CD14-positive monocyte (primary cell): ENCODE results near the gene WDFY4. TPM values are rescaled to one million over a fixed set of nuclear protein-coding genes. Genes with fewer than 3 reads are reported as not detected.

Source experiments
- DNase-seq, 3 donors: peaks; one replicate each; pipeline ENCODE4 v3.0.0-alpha.2; 2011 to 2022
- H2AFZ ChIP-seq: 2 replicates; pipeline ENCODE4 v1.6.0; 2012; ENCODE audit warnings: mild to moderate bottlenecking, low read depth, low read length, inconsistent platforms; ENCODE audit not compliant: insufficient read depth, poor library complexity, severe bottlenecking
- H3K27ac ChIP-seq, 2 donors: 1 replicate in 1 of 2; 2 replicates in 1 of 2; pipeline ENCODE4 v1.5.1; 2012 to 2013; ENCODE audit warnings: low read length in 2 of 2, control low read depth in 1 of 2, inconsistent platforms in 1 of 2, low read depth in 1 of 2, mild to moderate bottlenecking in 1 of 2
- H3K27me3 ChIP-seq, 2 donors: one replicate each; pipeline versions ENCODE4 v1.6.0 to v1.6.1; 2011 to 2013; ENCODE audit warnings: low read length in 2 of 2; ENCODE audit not compliant: control insufficient read depth in 2 of 2, insufficient read depth in 2 of 2
- H3K36me3 ChIP-seq, 2 donors: replicated peaks in 1 of 2; 1 replicate in 1 of 2; 2 replicates in 1 of 2; pipeline versions ENCODE4 v1.5.1 to v1.6.1; 2012 to 2013; ENCODE audit warnings: low read length in 2 of 2, control low read depth in 1 of 2, inconsistent platforms in 1 of 2, mild to moderate bottlenecking in 1 of 2; ENCODE audit not compliant: insufficient read depth in 2 of 2, control insufficient read depth in 1 of 2
- H3K4me1 ChIP-seq, 2 donors: 1 replicate in 1 of 2; 2 replicates in 1 of 2; pipeline versions ENCODE4 v1.5.1 to v1.6.1; 2012 to 2013; ENCODE audit warnings: low read length in 2 of 2, control low read depth in 1 of 2, inconsistent platforms in 1 of 2, mild to moderate bottlenecking in 1 of 2, moderate library complexity in 1 of 2; ENCODE audit not compliant: insufficient read depth in 2 of 2, control insufficient read depth in 1 of 2
- H3K4me2 ChIP-seq: replicated peaks from 2 replicates; pipeline ENCODE3; 2012; ENCODE audit warnings: low read length, moderate library complexity, mild to moderate bottlenecking; ENCODE audit not compliant: poor library complexity, severe bottlenecking; ENCODE audit errors: extremely low read depth
- H3K4me3 ChIP-seq, 3 experiments: fragments of 200-600 bp in 1 of 3; sonication (generic) in 1 of 3; replicated peaks in 1 of 3; 1 replicate in 2 of 3; 2 replicates in 1 of 3; pipeline ENCODE4 v1.5.1; 2011 to 2013; ENCODE audit warnings: low read length in 3 of 3, mild to moderate bottlenecking in 3 of 3, control low read depth in 2 of 3, low read depth in 2 of 3, inconsistent platforms in 1 of 3, moderate library complexity in 1 of 3
- H3K79me2 ChIP-seq: 2 replicates; pipeline ENCODE4 v1.6.0; 2012; ENCODE audit warnings: mild to moderate bottlenecking, control low read depth, inconsistent platforms, low read length, moderate library complexity; ENCODE audit not compliant: insufficient read depth
- H3K9ac ChIP-seq: 2 replicates; pipeline ENCODE4 v1.6.0; 2017; ENCODE audit warnings: low read length, mild to moderate bottlenecking; ENCODE audit not compliant: insufficient read depth, poor library complexity, severe bottlenecking
- H3K9me3 ChIP-seq, 2 donors: replicated peaks in 1 of 2; 1 replicate in 1 of 2; 2 replicates in 1 of 2; pipeline versions ENCODE4 v1.5.1 to v1.6.1; 2012 to 2013; ENCODE audit warnings: low read length in 2 of 2, control low read depth in 1 of 2; ENCODE audit not compliant: control insufficient read depth in 1 of 2, insufficient read depth in 1 of 2
- H4K20me1 ChIP-seq: 2 replicates; pipeline ENCODE4 v1.6.0; 2012; ENCODE audit warnings: mild to moderate bottlenecking, low read length, control low read depth, moderate library complexity; ENCODE audit not compliant: insufficient read depth
- H3K27ac Mint-ChIP-seq, 7 donors: one replicate each; pipeline ENCODE4 v1.8.0; 2020; ENCODE audit warnings: mild to moderate bottlenecking in 7 of 7, mixed read lengths in 7 of 7, moderate library complexity in 6 of 7, inconsistent platforms in 2 of 7
- H3K27me3 Mint-ChIP-seq, 3 donors: one replicate each; pipeline ENCODE4 v1.8.0; 2021 to 2022; ENCODE audit warnings: low read depth in 3 of 3, mild to moderate bottlenecking in 3 of 3, mixed read lengths in 3 of 3, moderate library complexity in 3 of 3, inconsistent platforms in 1 of 3
- H3K36me3 Mint-ChIP-seq, 2 donors: one replicate each; pipeline ENCODE4 v1.8.0; 2020; ENCODE audit warnings: mixed read lengths in 2 of 2, inconsistent platforms in 1 of 2, mild to moderate bottlenecking in 1 of 2
- H3K4me1 Mint-ChIP-seq: one replicate; pipeline ENCODE4 v1.8.0; 2020; ENCODE audit warnings: mild to moderate bottlenecking, mixed read lengths
- H3K4me3 Mint-ChIP-seq, 2 donors: one replicate each; pipeline ENCODE4 v1.8.0; 2020; ENCODE audit warnings: mild to moderate bottlenecking in 2 of 2, mixed read lengths in 2 of 2, moderate library complexity in 1 of 2
- H3K9me3 Mint-ChIP-seq, 7 donors: one replicate each; pipeline ENCODE4 v1.8.0; 2020 to 2022; ENCODE audit warnings: mixed read lengths in 7 of 7, mild to moderate bottlenecking in 6 of 7, moderate library complexity in 6 of 7, inconsistent platforms in 2 of 7
- WGBS: methylation state at CpG from one replicate; pipeline ENCODE4 v1.1.5; 2013; ENCODE audit warnings: missing lambda C conversion rate; ENCODE audit not compliant: insufficient coverage; 5-methylcytosine and 5-hydroxymethylcytosine counted together
- intact Hi-C, 2 donors: fragments of 100-400 bp; cut with micrococcal nuclease; formaldehyde crosslinking; loops; one replicate each; pipeline versions ENCODE4 v1.15.0 to v1.15.1; 2023
- polyA plus RNA-seq, 3 donors: library from polyadenylated mRNA; depleted of rRNA in 1 of 3; unstranded in 2 of 3; stranded (reverse) in 1 of 3; fragments of 300-500 nt in 2 of 3; fragments of >200 nt in 1 of 3; fragmentation: Illumina TruSeq in 2 of 3; gene quantifications; 1 replicate in 2 of 3; 2 replicates in 1 of 3; pipeline ENCODE4 v1.2.3, GENCODE V29; 2012 to 2021
- TF ChIP-seq, protein P1 (sequence below): fragments of 200-600 bp; IDR thresholded peaks from one replicate; pipeline ENCODE4 v1.8.0; 2022; ENCODE audit warnings: antibody characterized with exemption, mild to moderate bottlenecking

The WDFY4 gene
- polyA plus RNA-seq, 3 donors, result 7.5 to 36.1 (median 9.8) TPM

DNA sequence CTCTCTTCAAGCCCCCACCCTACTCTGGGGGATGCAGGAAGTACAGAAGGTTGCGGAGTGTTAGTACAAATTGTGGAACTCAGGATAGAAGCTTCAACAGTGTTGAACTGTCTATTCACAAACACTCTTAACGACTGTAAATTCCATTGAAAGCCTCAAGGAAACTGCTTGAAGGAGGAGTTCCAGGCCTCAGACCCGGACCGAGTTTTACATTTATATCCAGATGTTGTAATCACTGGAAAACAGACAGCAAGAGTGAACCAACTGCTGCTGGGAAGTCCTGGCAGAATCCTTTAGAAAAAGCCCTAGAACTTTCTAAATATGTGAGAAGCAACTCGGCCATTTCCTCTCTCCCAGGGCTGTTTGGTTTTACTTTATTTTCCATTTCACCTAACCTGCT lies 339.1 kb downstream of the WDFY4 start:
- TF ChIP-seq, protein P1, sequence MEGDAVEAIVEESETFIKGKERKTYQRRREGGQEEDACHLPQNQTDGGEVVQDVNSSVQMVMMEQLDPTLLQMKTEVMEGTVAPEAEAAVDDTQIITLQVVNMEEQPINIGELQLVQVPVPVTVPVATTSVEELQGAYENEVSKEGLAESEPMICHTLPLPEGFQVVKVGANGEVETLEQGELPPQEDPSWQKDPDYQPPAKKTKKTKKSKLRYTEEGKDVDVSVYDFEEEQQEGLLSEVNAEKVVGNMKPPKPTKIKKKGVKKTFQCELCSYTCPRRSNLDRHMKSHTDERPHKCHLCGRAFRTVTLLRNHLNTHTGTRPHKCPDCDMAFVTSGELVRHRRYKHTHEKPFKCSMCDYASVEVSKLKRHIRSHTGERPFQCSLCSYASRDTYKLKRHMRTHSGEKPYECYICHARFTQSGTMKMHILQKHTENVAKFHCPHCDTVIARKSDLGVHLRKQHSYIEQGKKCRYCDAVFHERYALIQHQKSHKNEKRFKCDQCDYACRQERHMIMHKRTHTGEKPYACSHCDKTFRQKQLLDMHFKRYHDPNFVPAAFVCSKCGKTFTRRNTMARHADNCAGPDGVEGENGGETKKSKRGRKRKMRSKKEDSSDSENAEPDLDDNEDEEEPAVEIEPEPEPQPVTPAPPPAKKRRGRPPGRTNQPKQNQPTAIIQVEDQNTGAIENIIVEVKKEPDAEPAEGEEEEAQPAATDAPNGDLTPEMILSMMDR, result no peak
- no peaks in the 10 kb centered on the region for H3K27me3 ChIP-seq
- H3K4me3 Mint-ChIP-seq, result no peak overlapping the region
- 56% methylated on average over 3 of the region's 5 CpGs for WGBS
- H2AFZ ChIP-seq, result no peak overlapping the region
- H4K20me1 ChIP-seq, result no peaks in the 10 kb centered on the region
- no peaks in the 10 kb centered on the region for H3K36me3 ChIP-seq
- H3K27me3 Mint-ChIP-seq, result peaks cover 0 to 3% (median 3%) of the 10 kb centered on the region in 3 donors
- DNase-seq, result no peak
- peaks cover 0 to 5% (median 2%) of the 10 kb centered on the region in 7 donors for H3K9me3 Mint-ChIP-seq
- H3K4me2 ChIP-seq, result no peak overlapping the region
- H3K4me3 ChIP-seq, result no peak overlapping the region
- intact Hi-C loops, result no loop called here
- no peak overlapping the region for H3K27ac ChIP-seq
- H3K9ac ChIP-seq, result no peak overlapping the region
- H3K4me1 Mint-ChIP-seq, result peaks cover 2% of the 10 kb centered on the region
- H3K79me2 ChIP-seq, result no peaks in the 10 kb centered on the region
- H3K36me3 Mint-ChIP-seq, result no peaks in the 10 kb centered on the region
- H3K27ac Mint-ChIP-seq, result no peak overlapping the region
- no peaks in the 10 kb centered on the region for H3K9me3 ChIP-seq
- no peaks in the 10 kb centered on the region for H3K4me1 ChIP-seq

DNA sequence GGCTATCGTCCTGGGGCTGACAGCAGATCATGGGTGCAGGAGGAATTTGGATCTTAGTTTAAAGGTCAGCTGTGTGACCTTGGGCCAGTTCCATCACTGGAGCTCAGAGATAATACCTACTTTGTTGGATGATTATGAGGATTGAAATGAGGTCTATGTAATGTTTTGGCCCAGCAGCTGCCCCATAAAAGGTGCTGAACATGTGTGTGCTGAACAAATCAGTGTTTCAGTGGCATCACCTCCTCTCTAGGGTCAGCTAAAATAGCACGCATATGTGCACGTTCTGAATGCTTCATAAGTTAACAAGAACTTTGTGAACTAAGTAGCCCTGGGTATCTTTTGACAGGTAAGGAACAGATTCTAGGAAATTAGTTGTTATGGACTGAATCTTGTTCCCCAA lies 339.8 kb downstream of the WDFY4 start:
- H3K36me3 Mint-ChIP-seq, result no peaks in the 10 kb centered on the region
- TF ChIP-seq, protein P1, result no peak
- H3K27me3 Mint-ChIP-seq, result peaks cover 0 to 3% (median 3%) of the 10 kb centered on the region in 3 donors

More for the DNA sequence above, 339.8 kb downstream of the WDFY4 start:
- Histone ChIP-seq H3K27ac (no peak overlapping the region), H3K36me3 (no peaks in the 10 kb centered on the region), H3K4me2 (no peak overlapping the region), H2AFZ (no peak overlapping the region), H3K79me2 (no peaks in the 10 kb centered on the region), H3K27me3 (no peaks in the 10 kb centered on the region), H3K9me3 (no peaks in the 10 kb centered on the region), H3K4me3 (no peak overlapping the region), H4K20me1 (no peaks in the 10 kb centered on the region), H3K4me1 (no peaks in the 10 kb centered on the region), H3K9ac (no peak overlapping the region)
- 89% methylated on average over 3 of the region's 3 CpGs for WGBS
- Mint-ChIP-seq H3K4me3 (no peak overlapping the region), H3K4me1 (peaks cover 2% of the 10 kb centered on the region), H3K9me3 (peaks cover 0 to 5% (median 2%) of the 10 kb centered on the region in 7 donors), H3K27ac (no peak overlapping the region)
- no peak for DNase-seq
- intact Hi-C loops, result no loop called here
